ENCODE data around the gene EPHA8. TPM values are rescaled to one million over a fixed set of nuclear protein-coding genes. Genes with fewer than 3 reads are reported as not detected.

Gene EPHA8
- 1 to 10 TPM; 5.2 to 6.0 TPM for total RNA-seq
- polyA plus RNA-seq (ENCODE audit: insufficient read depth, low read depth, low replicate concordance), result 2.3 TPM
- long read RNA-seq, donor 1, result 0 reads
- long read RNA-seq, donor 2, result 0 reads

GRCh38 chr1:22562584-22563583, at the start of gene EPHA8:
Gene EPHA8 (plus strand): TSS chr1:22563489. CDS start chr1:22563636, 147 bp downstream.
- Histone ChIP-seq H3K9me3 (no peaks in the 10 kb centered on the region), H3K27ac (no peak within 1 kb of the TSS), H3K36me3 (ENCODE audit: low read depth, missing control alignments) (no peaks in the 10 kb centered on the region), H3K4me3 (peak within 1 kb of the TSS in 1 of 2 donors; percentile 26), H3K4me1 (no peaks in the 10 kb centered on the region), H3K27me3 (no peaks in the 10 kb centered on the region)
- intact Hi-C loops (cut with DNase I; ENCODE audit: low total_unique reads), result no loop called here
- TF ChIP-seq, protein P1, sequence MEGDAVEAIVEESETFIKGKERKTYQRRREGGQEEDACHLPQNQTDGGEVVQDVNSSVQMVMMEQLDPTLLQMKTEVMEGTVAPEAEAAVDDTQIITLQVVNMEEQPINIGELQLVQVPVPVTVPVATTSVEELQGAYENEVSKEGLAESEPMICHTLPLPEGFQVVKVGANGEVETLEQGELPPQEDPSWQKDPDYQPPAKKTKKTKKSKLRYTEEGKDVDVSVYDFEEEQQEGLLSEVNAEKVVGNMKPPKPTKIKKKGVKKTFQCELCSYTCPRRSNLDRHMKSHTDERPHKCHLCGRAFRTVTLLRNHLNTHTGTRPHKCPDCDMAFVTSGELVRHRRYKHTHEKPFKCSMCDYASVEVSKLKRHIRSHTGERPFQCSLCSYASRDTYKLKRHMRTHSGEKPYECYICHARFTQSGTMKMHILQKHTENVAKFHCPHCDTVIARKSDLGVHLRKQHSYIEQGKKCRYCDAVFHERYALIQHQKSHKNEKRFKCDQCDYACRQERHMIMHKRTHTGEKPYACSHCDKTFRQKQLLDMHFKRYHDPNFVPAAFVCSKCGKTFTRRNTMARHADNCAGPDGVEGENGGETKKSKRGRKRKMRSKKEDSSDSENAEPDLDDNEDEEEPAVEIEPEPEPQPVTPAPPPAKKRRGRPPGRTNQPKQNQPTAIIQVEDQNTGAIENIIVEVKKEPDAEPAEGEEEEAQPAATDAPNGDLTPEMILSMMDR (IDR thresholded peaks at IDR 0.05), result no peak
- TF ChIP-seq POLR2A (IDR thresholded peaks at IDR 0.05), result no peak
- 14 to 15% methylated on average over 24 to 32 of the region's 81 CpGs for WGBS, 2 donors
- DNase-seq, result no peak

- intact Hi-C loops (cut with DNase I; ENCODE audit: low total_unique reads), result no loop called here
Measured at GRCh38 chr1:22516906-22517571, 46.2 kb upstream of the EPHA8 start.

DNA sequence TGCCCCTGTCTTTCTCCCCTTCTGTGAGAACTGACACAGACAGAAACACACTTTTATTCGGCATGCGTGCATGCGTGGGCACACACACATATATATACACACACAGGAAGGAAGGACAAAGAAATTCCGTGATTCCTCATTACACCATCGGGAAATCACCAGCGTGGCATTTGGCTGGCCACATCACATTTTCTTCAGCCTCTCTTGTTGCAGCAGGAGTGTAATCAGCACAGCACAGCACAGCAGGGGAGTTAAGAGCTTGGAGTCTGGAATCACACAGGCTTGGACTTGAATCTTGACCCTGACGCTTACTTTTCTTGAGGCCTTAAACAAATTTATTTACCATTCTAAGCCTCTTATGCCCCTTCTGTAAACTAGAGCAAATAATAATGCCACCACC, 45.3 kb upstream of the EPHA8 start:
- Histone ChIP-seq H3K27ac (no peak overlapping the region), H3K4me3 (no peak overlapping the region), H3K9me3 (no peaks in the 10 kb centered on the region), H3K36me3 (ENCODE audit: low read depth, missing control alignments) (no peaks in the 10 kb centered on the region), H3K27me3 (no peaks in the 10 kb centered on the region), H3K4me1 (no peaks in the 10 kb centered on the region)
- no peak for DNase-seq
- 90% methylated on average over 7 of the region's 7 CpGs for WGBS, 2 donors
- intact Hi-C loops (cut with DNase I; ENCODE audit: low total_unique reads), result no loop called here
- TF ChIP-seq POLR2A (IDR thresholded peaks at IDR 0.05), result no peak
- TF ChIP-seq, protein P1 (IDR thresholded peaks at IDR 0.05), result no peak

More at GRCh38 chr1:22516906-22517571, 46.2 kb upstream of the EPHA8 start:
- Histone ChIP-seq H3K27ac (no peak overlapping the region), H3K27me3 (no peaks in the 10 kb centered on the region), H3K4me1 (no peaks in the 10 kb centered on the region), H3K36me3 (ENCODE audit: low read depth, missing control alignments) (no peaks in the 10 kb centered on the region), H3K4me3 (no peak overlapping the region), H3K9me3 (no peaks in the 10 kb centered on the region)
- WGBS, 2 donors, result 91 to 94% methylated on average over 14 to 16 of the region's 16 CpGs
- TF ChIP-seq POLR2A (IDR thresholded peaks at IDR 0.05), result no peak
- TF ChIP-seq, protein P1 (IDR thresholded peaks at IDR 0.05), result no peak
- no peak for DNase-seq

DNA sequence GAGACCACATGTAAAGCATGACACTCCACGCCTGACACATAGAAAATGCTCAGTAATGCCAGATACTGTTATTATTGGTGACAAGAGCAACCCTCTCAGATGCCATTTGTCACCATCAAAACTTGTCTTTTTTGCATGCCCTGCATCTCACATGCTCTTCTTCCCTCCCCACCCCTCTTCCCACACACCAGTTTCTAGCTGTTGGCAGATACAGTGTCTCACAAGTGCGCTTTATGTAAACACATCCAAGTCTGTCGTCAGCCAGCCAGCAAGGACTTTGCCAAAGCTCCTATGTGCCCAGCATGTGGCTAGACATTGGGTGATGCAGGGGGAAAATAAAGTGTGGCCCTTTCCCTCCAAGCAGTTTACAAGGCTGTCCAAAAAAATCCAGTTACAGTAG, 44.9 kb upstream of the EPHA8 start:
- Histone ChIP-seq H3K27me3 (no peaks in the 10 kb centered on the region), H3K9me3 (no peaks in the 10 kb centered on the region), H3K4me1 (no peaks in the 10 kb centered on the region), H3K36me3 (ENCODE audit: low read depth, missing control alignments) (no peaks in the 10 kb centered on the region), H3K27ac (no peak overlapping the region), H3K4me3 (no peak overlapping the region)
- TF ChIP-seq POLR2A (IDR thresholded peaks at IDR 0.05), result no peak
- TF ChIP-seq, protein P1 (IDR thresholded peaks at IDR 0.05), result no peak
- 85 to 88% methylated on average over 3 of the region's 3 CpGs for WGBS, 2 donors
- DNase-seq, result no peak
- intact Hi-C loops (cut with DNase I; ENCODE audit: low total_unique reads), result no loop called here

Measured in testis (tissue), 5 donors.